SW480 (cell line): ENCODE measurements around the gene NPAS3.

Experiments used
- DNase-seq: peaks from one replicate; pipeline ENCODE4 v3.0.0-alpha.2; 2016; ENCODE audit warnings: low spot score

NPAS3 gene

DNA sequence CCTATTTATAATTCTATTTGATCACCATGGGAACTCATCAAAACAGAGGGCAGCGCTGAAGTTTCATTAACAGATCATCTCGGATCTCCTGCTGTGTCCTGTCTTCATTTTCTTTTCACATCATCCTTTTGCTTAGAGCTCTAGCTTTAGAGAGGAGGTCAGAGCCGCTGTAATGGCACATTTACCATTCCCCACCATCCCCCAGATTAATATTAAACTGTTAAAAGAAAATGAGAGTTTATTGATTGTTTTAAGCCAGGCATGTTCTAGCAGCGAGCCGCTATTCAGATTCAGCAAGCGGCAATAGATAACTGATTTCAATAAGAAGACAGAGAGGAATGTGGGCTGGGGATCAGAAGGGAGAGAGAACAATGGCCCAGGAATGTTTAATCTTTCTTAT is 703.4 kb downstream of the NPAS3 start:
- DNase-seq, result no peak

DNA sequence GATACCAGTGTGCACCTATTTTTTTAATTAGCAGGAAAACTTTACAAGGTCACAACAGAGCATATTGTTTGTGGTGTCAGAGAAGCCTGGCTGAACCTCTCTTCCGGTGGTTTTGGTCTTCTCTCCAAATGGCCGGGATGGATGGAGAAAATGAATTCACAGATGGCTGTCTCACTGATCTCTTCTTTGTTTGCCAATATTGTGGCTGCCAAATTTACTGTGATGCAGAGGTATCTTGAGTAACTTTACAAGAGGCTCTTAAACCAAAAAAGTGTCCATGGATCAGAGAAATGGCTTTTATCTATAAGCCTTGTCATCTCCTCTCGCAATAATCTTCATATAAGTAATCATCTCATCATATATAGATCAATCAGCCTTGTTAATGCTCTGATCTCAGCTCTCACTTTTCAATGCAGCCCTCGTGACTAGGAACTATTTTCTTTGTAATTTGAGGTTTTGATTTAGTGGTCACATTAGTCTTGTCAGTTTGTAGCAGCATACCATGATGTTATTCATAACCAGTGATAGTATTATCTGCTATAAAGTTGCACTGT is 704.1 kb downstream of the NPAS3 start:
- no peak for DNase-seq

DNA sequence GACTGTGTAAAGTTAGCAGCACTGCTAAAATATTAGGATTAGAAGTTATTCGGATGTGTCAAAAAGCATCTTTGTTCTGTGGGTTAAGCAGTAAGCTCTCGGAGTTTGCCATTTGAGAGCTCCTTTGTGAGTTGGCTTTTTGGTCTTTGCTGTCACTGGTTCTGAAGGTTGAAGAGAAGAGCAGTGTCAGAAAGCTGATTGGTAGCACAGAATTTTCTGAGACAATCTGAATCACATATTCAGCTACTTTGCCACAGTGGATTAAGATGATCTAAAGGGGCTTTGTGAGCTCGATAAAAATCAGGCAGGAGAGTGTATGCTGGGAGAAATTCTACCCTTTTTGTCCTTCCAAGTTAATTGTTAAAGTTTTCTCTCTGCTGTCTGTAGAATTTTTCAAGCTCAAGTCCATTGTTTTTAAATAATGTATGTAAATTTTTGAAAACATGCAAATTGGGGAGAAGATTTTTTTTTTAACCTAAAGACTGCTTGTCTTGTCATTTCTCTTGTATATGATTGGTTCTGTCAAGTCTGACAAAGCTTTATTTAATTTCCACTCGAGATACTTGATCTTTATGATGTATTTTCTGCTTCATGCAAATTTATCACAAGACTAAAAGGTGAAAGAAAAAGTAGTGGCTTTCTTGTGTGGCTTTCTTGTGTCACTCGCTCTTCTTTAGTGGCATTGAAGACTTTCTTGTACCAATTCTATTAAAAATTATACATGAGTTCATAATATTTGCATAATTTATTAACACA is 704.9 kb downstream of the NPAS3 start:
- DNase-seq, result no peak

DNA sequence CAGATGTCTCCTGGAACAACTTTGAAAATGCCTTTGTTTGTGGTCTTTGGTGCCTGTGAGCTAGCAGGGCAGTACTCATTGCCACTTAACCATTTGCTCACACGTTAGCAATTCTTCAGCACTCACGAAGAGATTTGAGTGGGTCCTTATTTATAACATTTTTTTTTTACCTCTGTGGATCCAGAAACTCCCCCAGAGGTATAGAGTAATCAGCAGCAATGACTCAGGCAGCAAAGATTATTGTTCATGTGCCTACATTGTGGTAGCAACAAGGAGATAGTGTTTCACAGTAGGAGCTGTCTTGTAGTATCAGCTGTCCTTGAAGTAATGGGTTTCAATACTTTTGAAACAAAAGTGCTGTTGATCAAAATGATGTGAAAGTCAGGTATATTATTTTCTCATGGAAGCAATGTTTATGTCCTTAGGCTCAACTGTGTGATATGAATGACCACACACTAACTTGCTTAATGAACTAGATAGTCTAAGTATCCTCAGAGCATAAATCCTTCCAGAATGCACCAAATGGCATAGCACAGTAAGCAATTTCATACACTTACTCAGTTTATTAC is 708.1 kb downstream of the NPAS3 start:
- DNase-seq, result no peak

DNA sequence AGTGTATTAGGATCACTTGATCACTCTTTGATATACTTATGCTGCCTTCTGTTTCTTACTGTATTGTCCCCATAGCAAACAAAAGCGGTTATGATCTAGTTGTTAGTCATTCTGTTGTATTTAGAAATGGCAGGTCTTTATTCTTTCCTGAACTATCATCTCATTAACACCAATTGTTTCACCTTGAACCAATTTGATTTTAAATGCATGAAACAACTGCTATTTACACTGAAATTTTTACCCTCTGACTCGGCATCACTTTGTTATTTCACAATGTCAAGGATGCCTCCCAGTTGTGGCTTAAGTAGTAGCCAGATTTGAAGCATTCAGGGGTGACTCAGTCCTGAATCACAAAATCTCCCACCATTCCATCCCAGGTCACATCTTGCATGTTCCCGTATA is 708.7 kb downstream of the NPAS3 start:
- peak; percentile 35 for DNase-seq

DNA sequence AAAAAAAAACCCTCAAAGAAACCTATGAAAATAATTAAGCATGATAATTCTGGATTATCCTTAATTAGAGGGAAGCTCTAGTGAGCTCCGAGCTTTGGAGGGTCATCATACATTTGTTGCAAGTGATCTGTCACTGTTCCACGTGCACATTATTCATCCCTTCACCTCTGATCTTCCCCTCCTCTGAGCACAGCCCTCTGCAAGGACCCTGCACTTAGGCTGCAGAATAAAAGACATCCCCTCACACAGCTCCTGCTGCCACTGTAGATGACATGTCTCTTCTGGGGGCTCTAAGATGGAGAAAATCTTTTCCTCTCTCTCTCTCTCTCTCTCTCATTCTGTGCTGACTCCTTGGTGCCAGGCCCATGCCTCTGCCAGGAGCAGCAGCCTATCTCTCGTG is 711.8 kb downstream of the NPAS3 start:
- DNase-seq, result no peak

DNA sequence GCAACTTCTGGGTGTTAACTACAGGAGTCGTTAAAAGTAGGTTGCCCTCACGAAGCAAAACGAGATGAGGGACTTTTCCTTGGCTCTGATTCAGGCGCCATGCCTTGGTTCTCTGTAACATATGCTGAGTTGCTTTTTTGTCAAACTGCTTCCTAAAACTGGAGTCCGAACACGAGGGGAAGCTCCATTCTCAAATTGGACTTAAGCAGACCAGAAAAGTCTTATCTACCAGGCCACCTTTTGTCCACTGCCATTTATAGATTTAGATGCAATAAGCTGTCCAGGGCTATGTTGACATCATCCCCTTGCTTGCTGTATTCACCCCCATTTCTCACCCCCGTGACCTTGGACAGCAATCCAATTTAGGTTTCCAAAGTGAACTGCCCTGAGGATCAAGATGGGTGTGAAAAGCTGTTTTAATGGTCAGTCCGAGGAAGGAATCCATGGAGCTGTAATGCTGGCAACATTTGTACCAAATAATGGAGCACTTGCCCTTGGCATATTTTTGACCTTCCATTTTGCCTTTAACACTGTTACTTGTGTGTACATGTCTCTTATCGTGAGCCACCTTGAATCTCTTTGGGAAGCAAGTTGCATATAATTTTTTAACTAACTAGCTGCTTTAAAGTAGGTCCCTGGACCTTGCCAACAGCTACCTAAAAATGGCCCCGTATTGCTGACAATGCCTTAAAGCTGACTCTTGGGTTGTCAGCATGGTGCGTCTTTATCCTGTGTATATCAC is 714.1 kb downstream of the NPAS3 start:
- DNase-seq, result no peak

DNA sequence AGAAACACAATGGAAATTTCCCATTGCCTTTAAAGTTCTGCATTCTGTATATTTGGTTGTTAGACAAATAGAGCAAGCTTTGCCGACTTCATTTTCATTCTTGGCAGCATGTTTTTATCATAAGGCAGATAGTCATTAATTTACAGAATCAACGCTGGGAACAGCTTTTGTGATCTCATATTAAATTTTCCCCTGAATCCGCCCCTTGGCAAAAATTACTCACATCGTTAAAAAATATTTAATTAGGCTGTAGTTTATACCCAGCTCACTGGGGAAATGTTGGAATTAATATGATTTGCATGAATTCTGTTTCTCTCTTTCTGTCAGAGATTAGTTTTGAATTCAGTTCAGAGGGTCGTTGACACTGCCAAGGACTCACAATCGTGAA is 714.6 kb downstream of the NPAS3 start:
- no peak for DNase-seq

DNA sequence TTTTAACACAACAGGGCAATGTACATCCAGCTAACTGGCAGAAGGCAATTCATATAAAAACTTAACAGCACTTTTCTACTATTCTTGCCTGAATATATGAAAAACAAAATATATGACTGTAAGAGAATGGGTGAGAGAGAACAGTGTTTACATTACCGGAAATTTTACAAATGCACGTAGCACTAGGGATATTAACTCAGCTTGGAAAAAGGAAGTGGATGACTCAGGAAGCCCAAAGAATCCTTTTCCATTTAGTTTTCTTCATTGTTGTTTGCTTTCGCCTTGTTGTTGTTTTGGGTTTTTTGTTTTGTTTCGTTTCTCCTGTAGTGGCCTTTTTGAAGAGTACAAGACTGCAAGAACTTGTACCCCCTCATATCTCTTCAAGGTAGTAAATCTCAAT is 716.7 kb downstream of the NPAS3 start:
- no peak for DNase-seq

DNA sequence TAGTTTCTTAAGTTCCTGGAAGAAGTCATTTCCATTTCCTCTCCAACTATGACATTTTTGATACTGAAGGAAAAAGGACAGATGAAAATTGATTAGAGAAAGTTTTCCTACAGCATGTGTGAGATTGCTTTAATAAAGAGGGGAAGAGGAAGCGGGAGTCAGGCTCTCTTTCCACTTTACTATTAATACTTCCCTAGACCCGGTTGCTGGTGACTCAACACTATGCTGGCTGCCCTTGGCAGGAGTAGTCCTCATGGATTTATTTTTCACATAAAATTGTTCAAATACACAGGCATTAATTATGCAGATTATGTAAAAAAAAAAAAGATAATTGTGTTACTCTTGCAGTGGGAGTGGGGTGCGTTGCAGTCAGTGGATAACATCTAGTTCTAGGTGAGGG is 718.8 kb downstream of the NPAS3 start:
- no peak for DNase-seq

DNA sequence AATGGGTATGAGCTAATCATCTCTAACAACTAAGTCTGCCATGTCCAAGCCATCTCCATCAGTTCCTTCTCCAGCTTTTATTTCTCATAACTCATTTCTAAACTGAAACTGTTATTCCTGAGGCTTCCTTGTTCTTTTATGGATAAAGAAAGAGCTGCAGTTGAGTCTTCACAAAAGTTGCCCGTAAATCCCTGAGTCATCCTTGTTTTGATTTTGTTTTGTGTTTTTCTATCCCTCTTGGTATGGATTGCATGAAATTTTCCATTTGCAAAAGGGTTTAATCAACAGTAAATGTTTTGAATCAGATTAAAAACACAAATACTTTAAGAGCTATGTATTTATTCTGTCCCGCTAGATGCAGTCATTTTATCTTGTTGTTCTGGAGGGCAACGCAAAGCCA is 721.6 kb downstream of the NPAS3 start:
- DNase-seq, result no peak

DNA sequence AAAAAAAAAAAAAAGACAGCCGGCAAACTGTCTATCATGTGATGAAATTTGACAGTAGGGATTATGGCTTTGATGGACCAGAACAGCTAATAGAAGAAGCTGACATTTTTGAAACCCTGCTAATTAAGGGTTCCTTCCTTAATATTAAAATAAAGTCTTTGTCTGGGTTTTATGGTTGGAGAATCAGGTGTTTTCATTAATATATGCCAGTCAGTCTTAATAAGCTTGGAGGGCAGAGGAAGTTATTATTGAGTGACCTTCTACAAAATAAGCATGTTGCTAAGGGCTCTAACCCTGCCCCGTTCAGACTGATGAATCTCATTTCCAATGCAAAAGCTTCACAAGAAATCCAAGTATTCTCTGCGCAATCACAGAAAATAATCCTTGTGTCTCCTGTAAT is 722.4 kb downstream of the NPAS3 start:
- no peak for DNase-seq

DNA sequence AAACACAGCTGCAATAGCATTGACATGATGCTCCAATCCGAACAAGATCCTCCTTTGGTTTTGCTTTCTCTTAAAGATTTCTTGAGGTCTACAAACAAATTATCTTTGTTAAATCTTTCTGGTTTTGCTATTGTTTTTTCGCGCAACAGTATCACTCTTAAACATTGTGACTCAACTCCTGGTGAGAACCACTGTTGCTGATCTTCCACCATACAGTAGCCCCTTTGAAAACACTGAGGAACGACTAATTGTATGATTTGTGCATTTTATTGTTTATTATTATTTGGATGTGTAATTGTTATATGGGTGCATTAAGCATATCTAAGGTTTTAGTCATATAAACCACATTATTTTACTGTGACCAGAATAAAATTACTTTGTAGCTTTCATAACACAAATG is 729.4 kb downstream of the NPAS3 start:
- no peak for DNase-seq

DNA sequence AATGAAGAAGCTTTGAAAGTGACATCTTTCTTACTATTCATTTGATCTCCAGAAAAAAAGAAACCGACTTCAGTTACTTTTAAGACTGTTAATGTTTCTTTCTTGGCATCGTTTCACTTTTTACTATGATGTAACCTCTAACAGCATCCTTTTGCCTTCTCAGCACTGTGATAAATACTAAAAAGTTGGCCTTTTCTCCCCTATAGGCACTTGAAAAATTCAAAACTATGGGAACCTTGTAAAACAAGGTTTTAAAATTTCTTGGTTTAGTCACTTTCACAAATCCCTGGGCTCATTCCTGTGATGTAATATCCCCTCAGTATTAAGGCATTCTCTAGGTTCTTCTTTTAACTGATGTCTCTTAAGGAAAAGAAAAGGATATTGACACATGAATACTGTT is 730.4 kb downstream of the NPAS3 start:
- DNase-seq, result no peak

DNA sequence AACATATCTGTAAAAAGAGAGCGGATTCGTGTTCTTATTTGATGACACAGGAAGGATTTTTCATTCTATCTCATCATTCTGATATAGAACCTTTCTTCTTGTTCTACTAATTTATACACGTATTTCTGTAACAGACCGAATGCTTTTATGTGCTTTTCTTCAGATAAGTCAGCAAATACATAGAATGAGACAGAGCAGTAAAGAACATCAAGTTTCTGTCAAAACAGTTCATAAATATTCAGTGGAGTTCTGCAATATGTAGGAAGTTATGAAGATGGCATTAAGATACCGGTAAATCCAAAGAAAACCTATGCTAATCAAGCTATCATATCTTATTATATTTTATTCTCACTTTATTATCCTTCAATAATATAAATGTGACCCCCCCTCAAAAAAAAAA is 731.6 kb downstream of the NPAS3 start:
- no peak for DNase-seq

DNA sequence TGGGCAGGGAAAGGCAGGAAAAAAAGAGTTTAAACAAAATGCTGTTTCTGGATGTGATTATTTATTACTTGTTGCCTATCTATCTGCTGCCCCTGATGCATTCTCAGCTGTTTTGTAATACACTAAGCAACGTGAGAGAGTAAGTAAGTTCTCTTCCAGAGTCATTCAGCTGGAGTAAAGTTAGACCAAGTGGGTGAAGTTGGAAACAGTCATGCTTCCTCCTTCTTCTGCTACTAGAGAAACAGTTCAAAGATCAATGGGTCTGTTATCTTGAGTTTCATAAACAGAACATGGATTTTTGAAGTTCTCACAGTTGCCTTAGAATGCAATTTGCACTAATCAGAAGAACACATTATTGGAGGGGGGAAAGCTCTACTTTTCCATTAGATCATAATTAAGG is 732.9 kb downstream of the NPAS3 start:
- DNase-seq, result no peak

DNA sequence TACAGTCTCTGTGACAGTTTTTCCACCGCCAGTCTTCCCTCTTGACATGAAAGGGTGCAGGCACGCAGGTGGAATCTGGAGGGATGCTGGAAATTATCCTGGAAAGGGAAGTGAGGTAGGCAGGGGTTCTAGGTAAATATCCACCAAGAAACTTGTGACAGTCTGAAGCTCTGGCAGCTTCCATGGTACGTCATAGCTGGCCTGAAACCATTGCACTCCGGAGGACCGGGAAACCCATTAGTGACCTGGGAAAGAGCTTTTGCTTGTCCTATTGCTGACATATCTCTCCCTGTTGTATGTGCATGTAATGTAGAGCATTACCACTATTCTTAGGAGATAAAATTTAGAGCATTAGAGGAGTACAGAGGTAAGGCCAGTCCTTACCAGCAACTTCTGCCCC is 736.2 kb downstream of the NPAS3 start:
- no peak for DNase-seq

DNA sequence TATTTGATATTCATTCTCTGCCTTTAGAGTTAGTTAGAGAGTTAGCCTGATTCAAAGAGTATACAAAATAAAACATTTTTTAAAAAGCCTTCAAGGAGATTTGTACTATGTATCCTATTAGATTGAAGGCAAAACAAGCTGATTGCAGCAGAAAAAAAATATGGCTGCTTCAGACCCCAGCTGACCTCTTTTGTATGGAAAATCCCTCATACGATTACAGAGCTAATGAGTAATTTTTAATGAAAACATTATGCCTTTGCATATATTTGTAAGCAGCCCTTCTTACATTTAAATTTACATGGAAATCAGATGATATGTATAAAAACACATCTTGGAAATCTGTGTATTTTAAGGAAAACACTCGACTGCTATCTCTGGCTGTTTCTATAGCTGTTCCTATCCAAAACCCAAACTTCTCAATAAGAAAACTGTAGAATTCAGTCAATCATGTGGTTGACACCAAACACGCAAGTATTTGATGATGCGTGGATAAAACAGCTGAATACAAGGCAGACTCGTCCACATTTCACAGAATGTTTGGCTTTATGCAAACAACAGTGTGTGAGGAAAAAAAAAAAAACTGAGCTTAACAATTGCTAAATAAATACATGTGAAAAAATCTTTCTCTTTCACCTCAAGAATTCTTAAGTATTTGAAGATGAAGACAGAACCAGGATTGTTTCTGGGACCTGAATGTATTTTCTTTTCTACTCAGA is 736.9 kb downstream of the NPAS3 start:
- no peak for DNase-seq

DNA sequence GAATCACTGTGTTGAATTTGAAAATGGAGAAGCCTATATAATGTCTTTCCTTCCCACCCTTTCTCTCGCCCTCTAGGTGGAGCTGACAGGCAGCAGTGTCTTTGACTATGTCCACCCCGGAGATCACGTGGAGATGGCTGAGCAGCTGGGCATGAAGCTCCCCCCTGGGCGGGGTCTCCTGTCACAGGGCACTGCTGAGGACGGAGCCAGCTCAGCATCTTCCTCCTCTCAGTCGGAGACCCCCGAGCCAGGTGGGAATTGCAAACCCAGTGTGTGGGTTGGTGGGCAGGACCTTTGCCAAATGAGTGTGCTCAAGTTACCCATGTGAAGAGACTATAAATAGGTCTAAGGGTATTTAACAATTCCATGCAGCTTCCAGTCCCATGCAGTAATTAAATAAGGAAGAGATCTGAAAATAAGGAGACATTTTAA is 737.5 kb downstream of the NPAS3 start:
- DNase-seq, result peak; percentile 69

DNA sequence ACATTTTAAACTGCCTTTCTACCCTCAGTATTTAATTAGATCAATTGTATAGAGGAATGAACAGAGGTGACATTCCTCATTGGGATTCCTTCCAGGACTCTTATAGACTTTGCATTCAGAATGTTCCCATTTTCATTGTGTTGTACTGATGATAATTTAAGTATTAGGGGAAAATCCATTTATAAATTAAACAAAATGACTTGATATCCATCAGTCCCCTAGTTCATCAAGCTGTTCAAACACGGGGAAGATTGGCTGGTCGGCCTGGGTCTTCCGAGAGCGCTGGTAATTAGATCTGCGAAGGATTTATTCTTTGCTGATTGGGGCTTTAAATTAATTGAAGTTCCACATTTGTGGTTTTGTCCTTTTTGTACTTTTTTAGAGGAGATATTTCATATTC is 738.2 kb downstream of the NPAS3 start:
- no peak for DNase-seq

DNA sequence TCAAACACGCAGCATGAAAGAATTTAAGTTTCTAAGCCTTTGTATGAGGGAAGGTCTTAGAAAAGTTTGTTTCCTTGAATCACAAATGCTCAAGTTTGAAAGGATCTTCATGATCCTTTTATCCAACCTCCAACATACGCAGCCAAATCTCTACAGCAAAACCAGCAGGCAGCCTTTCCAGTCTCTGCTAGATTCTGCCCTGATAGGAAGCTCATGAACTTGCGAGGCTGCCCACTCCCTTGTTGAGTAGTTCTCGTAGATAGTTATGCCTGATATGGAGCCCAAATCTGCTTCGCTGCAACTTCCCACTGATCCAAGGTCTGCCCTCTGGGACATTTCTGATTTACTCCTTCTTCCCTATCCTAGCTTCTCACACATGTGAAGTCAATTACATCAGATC is 739.3 kb downstream of the NPAS3 start:
- DNase-seq, result no peak

DNA sequence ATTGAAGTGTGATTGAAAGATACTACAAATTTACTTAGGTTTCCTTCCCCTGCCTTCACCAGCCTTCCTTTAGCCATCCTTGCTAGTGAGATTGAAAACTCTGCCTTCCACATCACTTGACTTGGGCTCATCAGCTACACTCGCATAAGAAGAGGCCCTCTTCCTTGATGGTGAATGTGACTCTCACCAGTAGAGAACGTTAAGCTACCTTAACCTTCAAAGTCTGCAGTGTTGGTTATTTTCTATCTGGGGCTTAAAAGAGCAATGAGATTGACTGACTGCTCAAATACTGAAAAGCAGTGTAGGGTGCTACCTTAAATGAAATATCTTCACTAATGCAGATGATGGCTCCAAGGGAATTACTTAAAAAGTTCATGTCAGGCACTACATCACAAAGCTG is 740.3 kb downstream of the NPAS3 start:
- DNase-seq, result no peak
